ENCODE measurements around the gene LIN28A.
"Not testable (repeated sequence)": the region's sequence is repeated elsewhere in the genome, so short reads cannot be mapped to it uniquely, and the experiment has no call there.

Gene LIN28A, protein sequence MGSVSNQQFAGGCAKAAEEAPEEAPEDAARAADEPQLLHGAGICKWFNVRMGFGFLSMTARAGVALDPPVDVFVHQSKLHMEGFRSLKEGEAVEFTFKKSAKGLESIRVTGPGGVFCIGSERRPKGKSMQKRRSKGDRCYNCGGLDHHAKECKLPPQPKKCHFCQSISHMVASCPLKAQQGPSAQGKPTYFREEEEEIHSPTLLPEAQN

DNA sequence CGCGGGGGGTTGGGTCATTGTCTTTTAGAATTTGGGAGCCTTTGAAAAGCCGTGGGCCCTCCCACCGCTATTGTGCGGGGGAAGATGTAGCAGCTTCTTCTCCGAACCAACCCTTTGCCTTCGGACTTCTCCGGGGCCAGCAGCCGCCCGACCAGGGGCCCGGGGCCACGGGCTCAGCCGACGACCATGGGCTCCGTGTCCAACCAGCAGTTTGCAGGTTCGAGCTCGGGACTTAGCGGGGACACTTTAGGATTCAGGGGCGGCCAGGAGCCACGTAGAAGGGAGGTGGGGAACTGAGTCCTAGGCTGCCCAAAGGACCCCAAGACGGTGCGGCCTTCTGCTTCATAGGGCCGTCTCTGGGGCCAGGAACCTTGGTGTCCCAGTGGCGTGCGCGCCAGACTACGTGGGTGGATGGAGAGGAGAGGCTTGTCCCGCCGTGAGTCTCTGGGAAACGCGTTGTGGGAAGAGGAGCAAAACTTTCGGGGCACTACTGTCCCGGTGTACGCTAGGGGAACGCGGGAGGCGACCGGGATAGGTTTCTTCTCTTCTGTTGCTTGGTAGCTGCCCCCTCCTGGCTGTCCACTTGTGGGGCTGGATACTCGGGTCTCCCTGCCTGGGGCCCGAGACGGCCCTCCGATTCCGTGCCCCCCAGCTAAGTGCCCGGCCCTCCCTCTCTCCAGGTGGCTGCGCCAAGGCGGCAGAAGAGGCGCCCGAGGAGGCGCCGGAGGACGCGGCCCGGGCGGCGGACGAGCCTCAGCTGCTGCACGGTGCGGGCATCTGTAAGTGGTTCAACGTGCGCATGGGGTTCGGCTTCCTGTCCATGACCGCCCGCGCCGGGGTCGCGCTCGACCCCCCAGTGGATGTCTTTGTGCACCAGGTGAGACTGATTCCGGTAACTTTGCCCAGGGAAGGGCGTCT lies at the start of gene LIN28A:
Gene LIN28A (plus strand): TSS at position 112 of the 918 bp plus-strand sequence. CDS start 75 bp downstream, at position 187.
- no peak for DNase-seq

DNA sequence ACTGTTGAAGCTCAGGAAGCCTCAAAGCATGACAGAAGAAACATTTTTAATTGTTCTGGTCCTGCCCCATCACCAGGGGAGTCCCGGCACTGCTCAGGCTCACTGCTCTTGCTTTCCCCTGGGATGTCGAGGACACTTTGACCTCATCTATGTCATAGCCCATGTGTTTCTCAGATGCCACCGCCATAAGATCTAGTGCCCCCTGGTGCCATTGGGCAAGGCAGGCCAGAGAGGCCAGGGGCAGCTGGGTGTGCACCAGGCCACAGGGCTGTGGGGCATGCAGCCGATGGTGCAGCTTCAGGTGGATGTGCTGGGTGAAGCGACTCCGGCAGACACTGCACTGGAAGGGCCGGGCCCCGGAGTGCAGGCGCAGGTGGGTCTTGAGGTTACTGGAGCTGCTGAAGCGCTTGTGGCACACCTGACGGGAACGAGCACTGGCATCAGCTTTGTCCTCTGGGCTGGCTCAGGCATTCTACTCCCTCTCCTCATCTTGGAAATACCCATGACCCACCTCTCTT lies 49.0 kb upstream of the LIN28A start:
- no peak for DNase-seq

DNA sequence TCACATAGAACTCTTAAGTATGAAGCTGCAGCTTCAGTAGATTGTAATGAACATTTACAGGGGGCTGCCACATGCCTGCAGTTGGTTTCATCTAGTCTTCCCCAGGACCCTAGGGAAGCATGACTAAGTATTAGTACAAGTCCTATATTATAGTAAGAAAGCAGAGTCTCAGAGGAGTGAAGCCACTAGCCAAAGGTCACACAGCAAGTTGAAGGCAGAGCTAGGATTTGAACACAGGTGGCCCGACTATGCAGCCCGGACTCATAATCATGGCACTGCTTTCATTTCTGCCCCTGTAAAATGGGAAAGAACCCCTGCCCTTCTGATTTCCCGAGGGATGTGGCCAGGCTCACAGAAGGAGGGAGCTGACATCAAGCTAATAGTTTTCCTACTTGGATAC lies 48.3 kb upstream of the LIN28A start:
- no peak for DNase-seq

DNA sequence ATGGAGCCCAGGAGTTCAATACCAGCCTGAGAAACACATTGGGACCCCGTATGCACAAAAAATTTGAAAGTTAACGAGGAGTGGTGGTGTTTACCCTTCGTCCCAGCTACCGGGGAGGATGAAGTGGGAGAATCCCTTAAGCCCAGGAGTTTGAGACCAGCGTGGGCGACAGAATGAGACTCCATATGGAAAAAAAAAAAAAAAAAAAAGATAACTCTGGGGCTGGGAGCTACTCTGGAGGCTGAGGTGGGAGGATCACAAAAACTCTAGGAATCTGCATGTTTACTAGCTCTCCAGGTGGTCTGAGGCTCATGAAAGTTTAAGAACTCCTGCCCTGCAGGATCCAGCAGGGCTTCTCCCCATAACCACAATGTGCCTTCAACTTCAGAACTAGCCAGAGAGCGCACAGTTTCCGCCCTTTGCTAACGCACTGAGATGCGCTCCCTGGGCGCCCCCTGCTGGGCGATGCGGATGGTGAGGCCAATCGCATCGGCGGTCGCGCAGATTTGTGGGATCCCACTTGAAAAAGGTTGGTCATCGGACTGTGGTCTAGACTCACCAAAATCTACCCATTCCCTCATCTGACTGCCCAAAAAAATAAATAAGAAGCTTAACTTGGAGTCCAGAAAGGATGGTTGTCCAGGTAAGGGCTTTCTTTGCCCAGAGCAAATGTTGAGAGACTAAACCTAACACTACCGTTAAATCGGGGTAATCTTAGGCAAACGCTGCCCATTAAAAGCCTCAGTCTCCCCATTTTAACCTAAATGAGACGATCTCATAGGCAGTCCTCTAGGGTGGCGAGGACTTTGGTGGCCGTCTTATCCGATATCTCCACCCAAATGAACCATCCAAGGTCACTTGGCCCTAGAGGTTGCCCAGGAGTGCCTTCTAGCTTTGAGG lies 46.8 kb upstream of the LIN28A start:
- DNase-seq = peak; percentile 94

DNA sequence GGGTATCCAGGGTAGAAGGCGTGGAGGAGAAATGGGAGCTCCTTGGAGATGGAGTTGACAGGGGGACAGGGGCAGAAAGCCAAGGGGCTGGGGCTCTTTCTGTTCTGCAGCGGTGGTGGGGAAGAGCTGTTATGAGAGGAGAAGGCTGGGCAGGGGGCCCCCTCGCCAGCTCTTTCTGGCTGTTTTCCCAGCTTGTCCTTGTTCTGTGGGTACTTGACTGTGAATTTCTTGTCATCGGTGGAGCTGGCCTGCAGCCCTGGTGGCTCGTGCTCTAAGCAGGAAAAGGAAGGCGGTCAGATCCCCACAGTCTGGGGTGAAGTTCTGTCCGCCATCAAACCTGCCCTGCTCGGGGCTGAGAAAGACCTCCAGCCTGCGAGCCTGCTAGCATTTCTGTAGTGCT lies 45.7 kb upstream of the LIN28A start:
- DNase-seq = no peak

DNA sequence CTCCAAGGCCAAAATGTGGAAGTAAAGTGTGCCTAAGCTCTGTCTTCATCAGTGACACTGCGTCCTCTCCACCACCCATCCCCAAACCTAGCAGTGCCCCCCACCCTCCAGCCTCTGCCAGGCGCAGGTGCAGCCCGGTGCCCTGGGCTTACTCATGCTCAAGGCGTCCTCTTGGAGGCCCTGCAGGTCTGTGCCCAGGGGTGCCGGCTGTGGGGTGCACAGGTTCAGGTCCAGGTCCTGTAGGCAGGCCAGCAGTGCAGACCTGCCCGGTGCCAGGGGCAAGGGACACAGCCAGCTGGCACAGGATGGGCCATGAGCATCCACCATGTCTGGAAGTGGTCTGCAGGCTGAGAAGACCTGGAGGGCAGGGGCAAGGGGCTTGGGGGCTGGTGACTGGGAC lies 43.2 kb upstream of the LIN28A start:
- DNase-seq = no peak

DNA sequence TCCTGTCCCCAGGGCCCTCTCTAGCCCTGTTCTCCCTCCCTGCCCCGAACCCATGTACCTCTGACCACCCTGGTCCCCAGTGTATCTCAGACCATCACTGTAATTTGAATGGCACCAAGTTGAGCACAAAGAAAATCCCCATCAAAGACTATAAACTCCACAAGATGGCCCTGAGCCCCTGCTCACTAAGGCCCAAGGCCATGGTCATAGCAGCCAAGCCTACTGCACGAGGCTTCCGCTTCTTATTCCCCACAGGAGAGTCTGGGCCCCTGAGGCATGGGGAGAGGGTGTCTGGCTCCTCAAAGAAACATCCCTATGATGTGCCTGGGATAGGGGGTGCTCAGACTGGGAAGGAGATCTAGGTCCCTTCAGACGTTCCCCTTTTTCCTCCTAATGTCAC lies 42.6 kb upstream of the LIN28A start:
- no peak for DNase-seq

DNA sequence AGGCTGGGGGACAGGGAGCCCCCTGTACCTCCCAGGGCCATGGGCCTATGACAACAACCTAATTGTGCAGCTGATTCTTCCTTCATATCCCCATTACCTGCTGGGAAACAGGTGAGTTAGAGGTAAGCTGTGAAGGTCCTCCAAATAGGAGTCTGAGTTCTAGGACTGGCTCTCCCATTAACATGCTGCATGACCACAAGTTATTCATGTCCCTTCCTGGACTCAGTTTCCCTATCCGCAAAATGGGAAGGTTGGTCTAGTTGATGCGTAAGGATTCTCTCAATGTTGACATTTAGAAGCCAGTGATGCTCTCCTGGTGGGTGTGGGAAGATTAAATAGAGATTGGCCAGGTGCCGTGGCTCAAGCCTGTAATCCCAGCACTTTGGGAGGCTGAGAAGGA lies 42.1 kb upstream of the LIN28A start:
- no peak for DNase-seq

DNA sequence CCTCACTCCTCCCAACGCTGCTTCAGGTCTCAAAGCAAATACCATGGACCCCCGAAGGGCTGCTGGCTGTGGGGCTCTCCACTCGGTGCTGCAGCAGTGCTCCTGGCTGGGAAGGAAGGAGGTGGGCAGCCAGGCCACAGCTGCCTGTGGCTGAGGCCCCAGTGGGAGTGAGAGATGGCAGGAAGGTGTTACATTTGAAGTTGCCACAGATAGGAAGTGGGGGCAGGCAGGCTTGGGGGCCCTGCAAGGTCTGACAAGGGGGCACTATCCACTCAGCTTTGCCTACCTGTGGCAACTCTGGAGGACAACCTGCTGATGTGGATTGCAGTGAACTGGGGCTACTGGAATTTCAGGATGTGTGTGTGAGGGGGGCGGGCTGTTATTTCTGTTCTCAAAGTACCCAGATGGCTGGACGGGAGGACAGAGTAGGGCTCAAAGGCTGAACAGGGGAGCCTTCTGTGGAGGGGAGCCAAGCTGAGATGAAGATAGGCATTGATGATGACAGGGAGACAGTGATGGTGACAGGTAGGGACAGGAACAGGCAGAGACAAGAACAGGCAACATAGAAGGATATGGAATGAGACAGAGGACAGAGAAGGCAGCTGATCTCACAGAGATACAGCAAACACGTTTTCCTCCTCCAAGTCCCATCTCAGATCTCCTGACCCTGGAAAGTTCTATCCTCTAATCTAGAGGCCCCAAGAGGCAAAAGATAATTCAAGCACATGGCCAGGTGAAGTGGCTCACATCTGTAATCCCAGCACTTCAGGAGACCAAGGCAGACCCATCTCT lies 39.8 kb upstream of the LIN28A start:
- DNase-seq = no peak

DNA sequence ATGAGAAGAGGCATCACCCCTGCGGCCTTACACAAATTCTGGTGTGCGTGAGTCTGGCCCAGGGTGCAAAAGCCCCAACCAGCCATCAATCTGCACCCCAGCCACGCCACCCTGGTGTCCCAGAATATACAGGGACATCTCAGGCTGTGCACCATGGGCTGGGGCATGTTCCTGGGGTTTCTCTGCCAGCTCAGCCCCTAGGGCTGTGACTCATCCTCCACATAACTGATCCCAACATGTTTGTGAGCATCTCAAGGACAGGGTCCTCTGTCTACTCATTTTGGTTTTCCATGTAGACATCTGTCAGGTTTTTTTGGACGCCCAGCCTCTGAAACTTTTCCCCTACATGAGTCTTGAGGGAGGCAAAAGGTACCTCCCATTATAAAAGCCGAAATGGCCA lies 38.6 kb upstream of the LIN28A start:
- no peak for DNase-seq

DNA sequence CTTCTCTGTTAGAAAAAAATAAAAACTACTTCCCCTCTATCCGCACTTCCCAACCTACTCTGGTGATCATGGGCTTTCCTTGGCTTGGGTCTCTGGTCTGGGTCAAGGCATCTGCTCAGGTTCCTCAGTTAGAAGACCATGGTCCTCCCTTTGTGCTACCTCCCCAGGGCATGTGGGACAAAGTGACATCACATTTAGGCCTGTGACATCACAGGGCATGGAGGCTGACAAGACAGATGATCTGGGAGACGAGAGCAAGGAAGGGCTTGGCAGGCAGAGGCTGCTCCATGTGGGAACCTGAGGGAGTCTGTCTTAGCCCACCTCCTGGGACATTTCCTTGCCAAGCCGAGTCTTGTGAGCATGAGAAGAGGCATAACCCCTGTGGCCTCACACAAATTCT lies 38.0 kb upstream of the LIN28A start, which contains the start of gene ZNF683:
Gene ZNF683 (minus strand): TSS at position 140 of the 400 bp plus-strand sequence. CDS start 4,179 bp downstream, outside the sequence.
- not testable (repeated sequence) for DNase-seq

DNA sequence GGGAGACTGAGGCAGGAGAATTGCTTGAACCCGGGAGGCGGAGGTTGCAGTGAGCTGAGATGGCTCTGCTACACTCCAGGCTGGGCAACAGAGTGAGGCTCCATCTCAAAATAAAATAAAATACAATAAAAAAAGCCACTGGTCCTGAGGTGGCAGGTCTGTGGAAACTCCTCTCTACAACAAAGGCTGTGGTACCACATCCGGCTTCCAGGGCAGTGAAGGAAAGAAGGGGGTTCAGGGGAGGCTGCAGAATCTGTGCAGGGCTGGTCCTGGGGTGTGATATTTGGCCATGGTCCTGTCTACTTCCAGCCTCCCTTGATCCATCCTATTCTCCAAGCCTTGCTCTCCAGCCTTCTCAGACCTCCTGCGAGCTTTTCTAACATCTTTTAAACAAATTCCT lies 37.3 kb upstream of the LIN28A start:
- no peak for DNase-seq

DNA sequence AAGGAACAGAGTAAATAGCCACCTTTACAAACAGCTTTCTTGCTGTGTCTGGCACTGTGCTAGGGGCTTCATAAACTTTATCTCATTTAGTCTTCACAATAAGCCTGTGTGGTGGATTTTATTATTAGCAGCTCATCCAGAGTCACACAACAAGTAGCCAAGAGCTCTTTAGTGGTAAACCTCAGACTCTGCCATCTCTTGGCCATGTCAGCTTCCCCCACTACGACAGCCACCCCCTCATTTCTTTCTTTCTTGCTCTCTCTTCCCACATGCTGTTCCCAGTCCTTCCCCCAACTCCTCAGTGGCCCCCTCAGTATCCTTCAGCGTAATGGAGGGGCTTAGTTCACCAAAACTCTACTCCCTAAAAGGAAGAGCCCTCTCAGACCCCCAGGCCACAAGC lies 36.8 kb upstream of the LIN28A start:
- no peak for DNase-seq

DNA sequence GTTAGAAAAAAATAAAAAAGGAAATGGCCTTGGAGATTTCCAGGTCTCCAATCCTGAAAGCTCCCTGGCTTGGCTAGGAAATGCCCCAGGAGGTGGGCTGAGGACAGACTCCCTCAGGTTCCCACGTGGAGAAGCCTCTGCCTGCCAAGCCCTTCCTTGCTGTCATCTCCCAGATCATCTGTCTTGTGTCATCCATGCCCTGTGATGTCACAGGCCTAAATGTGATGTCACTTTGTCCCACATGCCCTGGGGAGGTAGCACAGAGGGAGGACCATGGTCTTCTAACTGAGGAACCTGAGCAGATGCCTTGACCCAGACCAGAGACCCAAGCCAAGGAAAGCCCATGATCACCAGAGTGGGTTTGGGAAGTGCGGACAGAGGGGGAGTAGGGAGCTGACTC lies 36.3 kb upstream of the LIN28A start:
- DNase-seq = not testable (repeated sequence)

DNA sequence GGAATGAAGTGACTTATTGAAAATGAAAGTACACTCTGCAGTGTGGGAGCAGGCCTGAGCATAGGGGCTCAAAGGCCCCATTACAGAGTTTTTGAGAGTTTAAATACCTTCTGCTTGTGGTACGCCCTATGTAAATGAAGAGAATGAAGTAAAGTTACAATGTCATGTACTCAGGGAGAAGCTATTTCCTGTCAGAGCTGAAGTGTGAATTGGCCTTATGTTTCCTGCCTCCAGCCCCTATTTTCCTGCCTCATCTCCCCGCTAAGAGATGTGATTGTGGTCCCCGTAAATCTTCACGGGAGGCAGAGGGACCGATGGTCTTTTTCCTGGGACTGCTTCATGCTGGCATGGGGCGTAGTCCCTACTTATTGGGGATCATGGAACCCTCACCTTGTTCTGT lies 35.5 kb upstream of the LIN28A start:
- DNase-seq = no peak

DNA sequence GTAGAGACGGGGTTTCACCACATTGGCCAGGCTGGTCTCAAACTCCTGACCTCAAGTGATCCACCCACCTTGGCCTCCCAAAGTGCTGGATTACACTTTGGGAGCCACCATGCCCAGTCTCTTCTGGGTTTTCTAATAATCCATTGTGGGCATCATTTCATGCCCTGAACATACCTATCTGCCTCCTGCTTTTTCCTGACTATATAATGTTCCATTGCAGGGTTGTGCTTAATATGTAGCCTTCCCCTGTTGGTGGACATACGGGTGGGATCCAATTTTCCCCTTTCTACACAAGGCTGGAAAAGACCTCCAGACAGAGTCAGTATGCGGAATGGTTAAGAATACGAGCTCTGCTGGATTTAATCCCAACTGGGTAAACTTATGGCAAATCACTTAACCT lies 34.6 kb upstream of the LIN28A start:
- DNase-seq = no peak

DNA sequence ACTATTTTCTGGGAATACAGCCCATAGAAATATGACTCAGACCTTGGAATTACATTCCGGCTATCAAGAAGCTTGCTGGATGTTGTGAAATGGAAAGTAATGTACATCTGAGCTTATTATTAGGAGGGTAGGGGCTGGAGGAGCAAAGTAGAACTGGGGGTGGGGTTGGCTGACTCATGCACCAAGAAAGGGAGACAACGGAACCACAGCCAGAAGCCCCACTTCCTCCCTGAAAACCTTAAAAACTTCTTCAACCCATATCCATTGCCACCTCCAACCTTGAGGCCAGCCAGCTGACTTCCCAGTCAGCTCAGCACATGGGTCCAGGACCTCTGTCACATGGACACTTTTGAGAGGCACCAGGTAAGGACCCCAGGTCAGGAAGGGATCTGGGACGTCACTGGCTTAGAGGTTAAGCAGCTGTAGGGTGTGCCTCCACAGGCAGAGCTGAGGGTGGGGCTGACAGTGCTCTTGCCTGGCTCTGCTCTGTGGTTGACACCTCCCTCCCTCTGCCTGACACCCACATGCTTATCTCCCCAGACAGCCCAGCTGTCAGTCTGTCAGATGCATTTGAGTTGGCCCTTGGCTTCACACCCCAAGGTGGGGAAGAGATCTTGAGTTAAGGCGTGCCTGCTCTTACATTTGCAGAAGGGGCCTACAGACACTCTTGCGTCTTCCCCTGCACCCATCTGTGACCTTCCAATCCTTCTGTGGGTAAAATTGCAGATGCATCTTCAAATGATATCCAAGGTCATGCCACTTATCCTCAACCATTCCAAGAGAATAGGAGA lies 32.3 kb upstream of the LIN28A start:
- DNase-seq = peak; percentile 90

DNA sequence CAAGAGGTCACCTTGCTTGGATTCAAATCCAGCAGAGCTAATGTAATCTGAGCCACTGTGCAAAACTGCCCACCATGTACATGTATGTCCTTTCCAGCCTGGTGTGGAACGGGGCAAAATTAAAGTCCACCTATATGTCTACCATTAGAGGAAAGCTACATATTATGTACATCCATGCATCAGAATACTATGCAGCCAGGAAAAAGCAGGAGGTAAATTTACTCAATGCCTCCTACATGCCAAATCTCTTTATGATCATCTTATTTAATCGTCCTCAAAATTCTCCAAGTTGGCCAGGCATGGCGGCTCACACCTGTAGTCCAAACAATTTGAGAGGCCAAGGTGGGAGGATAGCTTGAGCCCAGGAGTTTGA lies 31.8 kb upstream of the LIN28A start:
- no peak for DNase-seq

DNA sequence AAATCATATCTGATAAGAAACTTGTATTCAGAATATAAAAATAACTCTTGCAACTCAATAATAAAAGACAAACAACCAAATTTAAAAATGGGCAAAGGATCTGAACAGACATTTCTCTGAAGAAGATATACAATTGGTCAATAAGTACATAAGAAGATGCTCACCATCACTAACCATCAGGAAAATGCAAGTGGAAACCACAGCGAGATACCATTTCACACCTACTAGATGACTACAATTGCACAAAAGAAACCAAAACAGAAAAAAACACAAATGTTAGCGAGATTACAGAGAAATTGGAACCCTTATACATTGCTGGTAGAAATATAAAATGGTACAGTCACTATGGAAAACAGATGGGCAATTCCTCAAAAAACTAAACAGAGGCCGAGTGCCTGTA lies 26.5 kb upstream of the LIN28A start:
- DNase-seq = no peak

DNA sequence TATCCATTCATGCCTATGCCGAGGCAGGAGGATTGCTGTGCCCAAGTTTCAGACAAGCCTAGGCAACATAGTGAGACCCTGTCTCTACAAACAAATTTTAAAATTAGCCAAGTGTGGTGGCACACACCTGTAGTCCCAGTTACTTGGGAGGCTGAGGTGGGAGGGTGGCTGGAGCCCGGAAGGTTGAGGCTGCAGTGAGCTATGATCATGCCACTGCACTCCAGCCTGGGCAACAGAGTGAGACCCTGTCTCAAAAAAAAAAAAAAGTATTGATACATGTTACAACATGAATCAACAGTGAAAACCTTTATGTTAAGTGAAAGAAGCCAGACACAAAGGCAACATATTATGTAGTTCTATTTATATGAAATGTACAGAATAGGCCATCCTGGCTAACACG lies 25.6 kb upstream of the LIN28A start:
- DNase-seq = not testable (repeated sequence)

DNA sequence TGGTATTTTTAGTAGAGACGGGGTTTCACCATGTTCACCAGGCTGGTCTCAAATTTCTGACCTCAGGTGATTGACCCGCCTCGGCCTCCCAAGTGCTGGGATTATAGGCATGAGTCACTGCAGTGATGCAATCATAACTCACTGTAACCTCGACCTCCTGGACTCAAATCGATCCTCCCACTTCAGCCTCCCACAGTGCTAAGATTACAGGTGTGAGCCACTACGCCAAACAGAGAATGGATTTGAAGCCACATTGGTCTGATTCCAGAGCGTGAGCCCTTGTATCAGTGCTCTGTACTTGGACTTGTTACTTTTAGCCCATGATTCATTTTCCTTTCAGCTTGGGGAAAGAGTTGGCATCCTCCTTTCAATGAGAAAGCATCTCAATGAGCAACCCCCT lies 23.2 kb upstream of the LIN28A start:
- no peak for DNase-seq
